ENCODE measurements around the gene TBC1D22A.

DNA sequence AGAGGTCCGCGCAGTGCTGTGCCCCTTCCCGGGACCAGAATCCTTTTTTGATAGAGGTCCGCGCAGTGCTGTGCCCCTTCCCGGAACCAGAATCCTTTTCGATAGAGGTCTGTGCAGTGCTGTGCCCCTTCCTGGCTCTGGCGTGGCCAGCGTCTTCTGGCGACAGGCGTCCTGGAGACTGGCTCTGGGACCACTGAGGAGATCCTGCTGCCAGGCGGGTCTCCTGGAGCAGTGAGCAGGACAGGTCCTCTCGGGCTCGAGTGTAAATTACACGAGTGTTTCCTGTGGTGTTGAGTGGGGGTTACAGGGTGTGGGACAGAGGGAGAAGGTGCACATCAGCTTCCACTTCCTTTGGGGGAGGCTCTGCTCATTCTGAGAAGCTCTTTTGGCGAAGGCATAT, 98.1 kb downstream of the TBC1D22A start:
- no peak for TF ChIP-seq EZH2 (IDR thresholded peaks at IDR 0.05; ENCODE audit: low read length)
- TF ChIP-seq, protein P1, sequence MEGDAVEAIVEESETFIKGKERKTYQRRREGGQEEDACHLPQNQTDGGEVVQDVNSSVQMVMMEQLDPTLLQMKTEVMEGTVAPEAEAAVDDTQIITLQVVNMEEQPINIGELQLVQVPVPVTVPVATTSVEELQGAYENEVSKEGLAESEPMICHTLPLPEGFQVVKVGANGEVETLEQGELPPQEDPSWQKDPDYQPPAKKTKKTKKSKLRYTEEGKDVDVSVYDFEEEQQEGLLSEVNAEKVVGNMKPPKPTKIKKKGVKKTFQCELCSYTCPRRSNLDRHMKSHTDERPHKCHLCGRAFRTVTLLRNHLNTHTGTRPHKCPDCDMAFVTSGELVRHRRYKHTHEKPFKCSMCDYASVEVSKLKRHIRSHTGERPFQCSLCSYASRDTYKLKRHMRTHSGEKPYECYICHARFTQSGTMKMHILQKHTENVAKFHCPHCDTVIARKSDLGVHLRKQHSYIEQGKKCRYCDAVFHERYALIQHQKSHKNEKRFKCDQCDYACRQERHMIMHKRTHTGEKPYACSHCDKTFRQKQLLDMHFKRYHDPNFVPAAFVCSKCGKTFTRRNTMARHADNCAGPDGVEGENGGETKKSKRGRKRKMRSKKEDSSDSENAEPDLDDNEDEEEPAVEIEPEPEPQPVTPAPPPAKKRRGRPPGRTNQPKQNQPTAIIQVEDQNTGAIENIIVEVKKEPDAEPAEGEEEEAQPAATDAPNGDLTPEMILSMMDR (optimal IDR thresholded peaks at IDR 0.05 in 1 of 3, IDR thresholded peaks at IDR 0.05 in 1 of 3, conservative IDR thresholded peaks at IDR 0.05 in 1 of 3; ENCODE audit: extremely low read depth in 1 of 3, insufficient read depth in 2 of 3, low read length in 3 of 3), result no peak

All from keratinocyte (primary cell).